Brain microvascular endothelial cell (primary cell): ENCODE measurements around the gene NOTCH1.
"Not testable (repeated sequence)": the region's sequence is repeated elsewhere in the genome, so short reads cannot be mapped to it uniquely, and the experiment has no call there.

Experiments
- DNase-seq: peaks from one replicate; pipeline ENCODE4 v3.0.0-alpha.2; 2020
- H3K27ac ChIP-seq: fragments of 250-450 bp; sonication (Bioruptor Pico); 2 replicates; pipeline ENCODE4 v1.5.1; 2020; ENCODE audit warnings: mild to moderate bottlenecking, moderate library complexity
- H3K27me3 ChIP-seq: fragments of 250-450 bp; sonication (Bioruptor Pico); replicated peaks from 2 replicates; pipeline ENCODE4 v1.5.1; 2020; ENCODE audit warnings: mild to moderate bottlenecking
- H3K36me3 ChIP-seq: fragments of 250-450 bp; sonication (Bioruptor Pico); replicated peaks from 2 replicates; pipeline ENCODE4 v1.5.1; 2020; ENCODE audit warnings: mild to moderate bottlenecking
- H3K4me3 ChIP-seq: 2 replicates; pipeline ENCODE4 v1.5.1; 2011; ENCODE audit warnings: low read depth, mild to moderate bottlenecking, control low read depth, low read length, moderate library complexity
- CTCF ChIP-seq: IDR thresholded peaks from 2 replicates; pipeline ENCODE4 v1.5.1; 2011; ENCODE audit warnings: low read depth, mild to moderate bottlenecking, moderate library complexity, low read length, control low read depth, inconsistent platforms; ENCODE audit errors: missing control alignments
- in situ Hi-C: cut with HindIII; loops from 2 replicates; pipeline ENCODE4 v1.10.0; 2017; ENCODE audit warnings: low sequenced_read_pairs, low pct_ligation_motif_present

NOTCH1 gene

GRCh38 chr9:136585531-136586120 is 39.8 kb upstream of the NOTCH1 start:
- no peak overlapping the region for H3K4me3 ChIP-seq
- TF ChIP-seq CTCF = no peak
- no peak overlapping the region for H3K27ac ChIP-seq
- DNase-seq = no peak
- H3K36me3 ChIP-seq = no peaks in the 10 kb centered on the region
- H3K27me3 ChIP-seq = no peaks in the 10 kb centered on the region
- in situ Hi-C loops = no loop called here

- no peak for TF ChIP-seq CTCF
- Histone ChIP-seq H3K4me3 (no peak overlapping the region), H3K36me3 (no peaks in the 10 kb centered on the region), H3K27ac (no peak overlapping the region), H3K27me3 (no peaks in the 10 kb centered on the region)
- no peak for DNase-seq
- in situ Hi-C loops = no loop called here
These were observed 39.1 kb upstream of the NOTCH1 start for GRCh38 chr9:136584934-136585333.

GRCh38 chr9:136584401-136584932 is 38.6 kb upstream of the NOTCH1 start:
- no peaks in the 10 kb centered on the region for H3K36me3 ChIP-seq
- no peak for TF ChIP-seq CTCF
- no peaks in the 10 kb centered on the region for H3K27me3 ChIP-seq
- no peak for DNase-seq
- H3K4me3 ChIP-seq = no peak overlapping the region
- in situ Hi-C loops = no loop called here
- no peak overlapping the region for H3K27ac ChIP-seq

- in situ Hi-C loops = no loop called here
- no peak for DNase-seq
- Histone ChIP-seq H3K27ac (no peak overlapping the region), H3K4me3 (no peak overlapping the region), H3K27me3 (no peaks in the 10 kb centered on the region), H3K36me3 (no peaks in the 10 kb centered on the region)
- TF ChIP-seq CTCF = no peak
These were observed 37.3 kb upstream of the NOTCH1 start for GRCh38 chr9:136582977-136583735.

- no peak for TF ChIP-seq CTCF
- no peak for DNase-seq
- no peaks in the 10 kb centered on the region for H3K27me3 ChIP-seq
- H3K27ac ChIP-seq = no peak overlapping the region
- no peaks in the 10 kb centered on the region for H3K36me3 ChIP-seq
- in situ Hi-C loops = no loop called here
- no peak overlapping the region for H3K4me3 ChIP-seq
These were observed 36.0 kb upstream of the NOTCH1 start for GRCh38 chr9:136581614-136582447.

- H3K36me3 ChIP-seq, H3K4me3 ChIP-seq, in situ Hi-C loops, H3K27ac ChIP-seq, DNase-seq, H3K27me3 ChIP-seq: not testable (repeated sequence)
These were observed 33.9 kb upstream of the NOTCH1 start for GRCh38 chr9:136579650-136580219.
